Measurements from ENCODE around the gene SPOCD1.
A peak's percentile ranks its signal among the peaks of the same experiment; 100 is the strongest.

SPOCD1 gene

GRCh38 chr1:31781138-31781755, 34.6 kb downstream of the SPOCD1 start:
- intact Hi-C loops (cut with DNase I) = no loop called here
- DNase-seq = peak in 3 of 10 donors; percentile 32 to 69 (median 56)

- DNase-seq = peak in 2 of 10 donors; percentile 12 to 48
- intact Hi-C loops (cut with DNase I) = no loop called here
Observed at GRCh38 chr1:31780632-31781031, 35.2 kb downstream of the SPOCD1 start.

GRCh38 chr1:31779687-31780086, 36.1 kb downstream of the SPOCD1 start:
- intact Hi-C loops (cut with DNase I) = no loop called here
- DNase-seq = peak in 2 of 10 donors; percentile 71 to 78

GRCh38 chr1:31778763-31779488, 36.9 kb downstream of the SPOCD1 start:
- DNase-seq = peak in 1 of 10 donors; percentile 82
- intact Hi-C loops (cut with DNase I) = no loop called here

- intact Hi-C loops (cut with DNase I) = no loop called here
- no peak for DNase-seq
Observed at GRCh38 chr1:31776516-31776915, 39.3 kb downstream of the SPOCD1 start.

- DNase-seq = no peak
- intact Hi-C loops (cut with DNase I) = no loop called here
Observed at GRCh38 chr1:31776032-31776431, 39.8 kb downstream of the SPOCD1 start.

GRCh38 chr1:31775210-31775999, 40.4 kb downstream of the SPOCD1 start:
- DNase-seq = no peak
- intact Hi-C loops (cut with DNase I) = no loop called here

- peak in 1 of 10 donors; percentile 1 for DNase-seq
- intact Hi-C loops (cut with DNase I) = no loop called here
Observed at GRCh38 chr1:31774495-31774894, 41.3 kb downstream of the SPOCD1 start.

GRCh38 chr1:31773861-31774260, 42.0 kb downstream of the SPOCD1 start:
- peak in 1 of 10 donors; percentile 41 for DNase-seq
- intact Hi-C loops (cut with DNase I) = no loop called here

- no peak for DNase-seq
- intact Hi-C loops (cut with DNase I) = no loop called here
Observed at GRCh38 chr1:31772669-31773248, 43.1 kb downstream of the SPOCD1 start.

GRCh38 chr1:31771891-31772668, 43.7 kb downstream of the SPOCD1 start:
- intact Hi-C loops (cut with DNase I) = no loop called here

GRCh38 chr1:31769720-31770390, 46.0 kb downstream of the SPOCD1 start:
- peak in 1 of 10 donors; percentile 84 for DNase-seq
- intact Hi-C loops (cut with DNase I) = no loop called here

More at GRCh38 chr1:31771891-31772668, 43.7 kb downstream of the SPOCD1 start:
- peak in 3 of 10 donors; percentile 80 to 92 (median 87) for DNase-seq

- no peak for DNase-seq
- intact Hi-C loops (cut with DNase I) = no loop called here
Observed at GRCh38 chr1:31768939-31769704, 46.7 kb downstream of the SPOCD1 start.

GRCh38 chr1:31768407-31768907, 47.4 kb downstream of the SPOCD1 start:
- intact Hi-C loops (cut with DNase I) = no loop called here
- no peak for DNase-seq

- intact Hi-C loops (cut with DNase I) = no loop called here
Observed at GRCh38 chr1:31767225-31767624, 48.6 kb downstream of the SPOCD1 start.

GRCh38 chr1:31765516-31765915, 50.3 kb downstream of the SPOCD1 start:
- intact Hi-C loops (cut with DNase I) = no loop called here
- peak in 1 of 10 donors; percentile 59 for DNase-seq

More at GRCh38 chr1:31767225-31767624, 48.6 kb downstream of the SPOCD1 start:
- DNase-seq = peak in 1 of 10 donors; percentile 40

GRCh38 chr1:31765041-31765467, 50.8 kb downstream of the SPOCD1 start:
- peak in 5 of 10 donors; percentile 65 to 91 (median 66) for DNase-seq
- intact Hi-C loops (cut with DNase I) = no loop called here

Data from posterior cingulate gyrus (tissue), 11 donors.